BE2C (cell line): ENCODE results near the gene DHRS13.

Experiments
- DNase-seq: peaks from one replicate; pipeline ENCODE4 v3.0.0-alpha.2; 2020
- H3K27me3 ChIP-seq: fragments of 250-450 bp; sonication (Bioruptor Pico); 2 replicates; pipeline ENCODE4 v1.5.1; 2020; ENCODE audit warnings: mild to moderate bottlenecking
- H3K36me3 ChIP-seq: fragments of 250-450 bp; sonication (Bioruptor Pico); 2 replicates; pipeline ENCODE4 v1.5.1; 2020; ENCODE audit warnings: mild to moderate bottlenecking
- H3K4me1 ChIP-seq: fragments of 250-450 bp; sonication (Bioruptor Pico); 2 replicates; pipeline ENCODE4 v1.5.1; 2020
- H3K4me3 ChIP-seq: 2 replicates; pipeline ENCODE4 v1.5.1; 2011; ENCODE audit warnings: low read depth, low read length
- H3K9me3 ChIP-seq: fragments of 250-450 bp; sonication (Bioruptor Pico); 2 replicates; pipeline ENCODE4 v1.5.1; 2020
- CTCF ChIP-seq: IDR thresholded peaks from 2 replicates; pipeline ENCODE4 v1.5.1; 2012; ENCODE audit warnings: mild to moderate bottlenecking, low read depth, low read length

The DHRS13 gene

GRCh38 chr17:28867276-28867675 is 35.6 kb downstream of the DHRS13 start:
- TF ChIP-seq CTCF = no peak
- H3K4me1 ChIP-seq = no peaks in the 10 kb centered on the region

GRCh38 chr17:28865946-28866752 is 36.7 kb downstream of the DHRS13 start:
- no peaks in the 10 kb centered on the region for H3K9me3 ChIP-seq
- H3K4me3 ChIP-seq = no peak overlapping the region
- H3K4me1 ChIP-seq = no peaks in the 10 kb centered on the region
- H3K36me3 ChIP-seq = no peaks in the 10 kb centered on the region
- no peak for DNase-seq
- no peaks in the 10 kb centered on the region for H3K27me3 ChIP-seq
- TF ChIP-seq CTCF = no peak

More at GRCh38 chr17:28867276-28867675, 35.6 kb downstream of the DHRS13 start:
- H3K36me3 ChIP-seq = no peaks in the 10 kb centered on the region
- DNase-seq = no peak
- H3K27me3 ChIP-seq = no peaks in the 10 kb centered on the region
- no peak overlapping the region for H3K4me3 ChIP-seq
- no peaks in the 10 kb centered on the region for H3K9me3 ChIP-seq

GRCh38 chr17:28864991-28865849 is 37.7 kb downstream of the DHRS13 start:
- Histone ChIP-seq H3K9me3 (no peaks in the 10 kb centered on the region), H3K4me3 (no peak overlapping the region), H3K36me3 (no peaks in the 10 kb centered on the region), H3K27me3 (no peaks in the 10 kb centered on the region), H3K4me1 (no peaks in the 10 kb centered on the region)
- DNase-seq = no peak
- no peak for TF ChIP-seq CTCF

- Histone ChIP-seq H3K4me1 (no peaks in the 10 kb centered on the region), H3K27me3 (no peaks in the 10 kb centered on the region), H3K9me3 (no peaks in the 10 kb centered on the region), H3K4me3 (no peak overlapping the region), H3K36me3 (no peaks in the 10 kb centered on the region; the same call in 1 of the 2 replicates)
- no peak for DNase-seq
- TF ChIP-seq CTCF = no peak
Measured at GRCh38 chr17:28863953-28864352, 38.9 kb downstream of the DHRS13 start.

- Histone ChIP-seq H3K36me3 (no peaks in the 10 kb centered on the region; the same call in 1 of the 2 replicates), H3K27me3 (no peaks in the 10 kb centered on the region), H3K4me3 (no peak overlapping the region), H3K4me1 (no peaks in the 10 kb centered on the region), H3K9me3 (no peaks in the 10 kb centered on the region)
- no peak for TF ChIP-seq CTCF
- DNase-seq = no peak
Measured at GRCh38 chr17:28862561-28862960, 40.3 kb downstream of the DHRS13 start.
